H1 (cell line): ENCODE results near the gene CGB2. TPM values are rescaled to one million over a fixed set of nuclear protein-coding genes. Genes with fewer than 3 reads are reported as not detected.
"Not testable (repeated sequence)": the region's sequence is repeated elsewhere in the genome, so short reads cannot be mapped to it uniquely, and the experiment has no call there.

Experiments
- CTCF ChIA-PET: fragments of 300-600 bp; sonication (Branson Sonifier 250); formaldehyde crosslinking; loops from one replicate; lab custom pipeline; 2021; ENCODE audit not compliant: partially characterized antibody; lab: Charles Lee
- POLR2A ChIA-PET: fragments of 300-600 bp; sonication (Branson Sonifier 250); formaldehyde crosslinking; loops from one replicate; lab custom pipeline; 2021; ENCODE audit warnings: inconsistent platforms; ENCODE audit not compliant: partially characterized antibody; lab: Charles Lee
- DNase-seq, 2 experiments: peaks; one replicate each; pipeline versions ENCODE4 v3.0.0 to v3.0.0-alpha.2; 2010 to 2022; ENCODE audit warnings: low spot score in 2 of 2, low read depth in 1 of 2, mixed read lengths in 1 of 2
- FAIRE-seq: peaks from 2 replicates; lab custom pipeline; 2011; peaks lifted over from hg19 to GRCh38; lab: Jason Lieb, UNC
- H2AFZ ChIP-seq: 2 replicates; pipeline ENCODE4 v1.8.1; 2012; ENCODE audit warnings: low read length, inconsistent platforms
- H2AK5ac ChIP-seq: 2 replicates; pipeline ENCODE4 v1.6.1; 2013; ENCODE audit warnings: low read depth, low read length
- H2BK120ac ChIP-seq: replicated peaks from 2 replicates; pipeline ENCODE3; 2013; ENCODE audit warnings: low read depth, low read length, inconsistent platforms
- H2BK12ac ChIP-seq: 2 replicates; pipeline ENCODE4 v1.6.1; 2013; ENCODE audit warnings: low read depth, low read length
- H2BK15ac ChIP-seq: 2 replicates; pipeline ENCODE4 v1.6.1; 2013; ENCODE audit warnings: low read length
- H2BK20ac ChIP-seq: 2 replicates; pipeline ENCODE4 v1.6.1; 2013; ENCODE audit warnings: low read length
- H2BK5ac ChIP-seq: 2 replicates; pipeline ENCODE4 v1.6.1; 2013; ENCODE audit warnings: low read depth, low read length
- H3K14ac ChIP-seq: 2 replicates; pipeline ENCODE4 v1.6.1; 2013; ENCODE audit warnings: inconsistent platforms; ENCODE audit not compliant: insufficient read length
- H3K18ac ChIP-seq: 2 replicates; pipeline ENCODE4 v1.6.1; 2013; ENCODE audit warnings: low read length; ENCODE audit errors: extremely low read depth
- H3K23ac ChIP-seq: 2 replicates; pipeline ENCODE4 v1.6.1; 2013; ENCODE audit warnings: inconsistent platforms; ENCODE audit not compliant: insufficient read length
- H3K23me2 ChIP-seq: 2 replicates; pipeline ENCODE4 v1.6.1; 2013; ENCODE audit warnings: low read depth, low read length
- H3K27ac ChIP-seq: 2 replicates; pipeline ENCODE4 v1.6.1; 2011; ENCODE audit warnings: low read depth, low read length, inconsistent platforms
- H3K27me3 ChIP-seq, 4 experiments: replicated peaks in 1 of 4; 1 replicate in 1 of 4; 2 replicates in 3 of 4; pipeline versions ENCODE4 v1.6.1 to v1.8.1; 2011 to 2013; ENCODE audit warnings: low read length in 3 of 4, mild to moderate bottlenecking in 3 of 4, inconsistent platforms in 2 of 4, mixed read lengths in 2 of 4, moderate library complexity in 1 of 4; ENCODE audit not compliant: control insufficient read depth in 3 of 4, insufficient read depth in 3 of 4; ENCODE audit errors: extremely low read depth in 1 of 4
- H3K36me3 ChIP-seq, 4 experiments: 2 replicates each; pipeline versions ENCODE4 v1.6.1 to v1.8.1; 2011 to 2013; ENCODE audit warnings: mild to moderate bottlenecking in 4 of 4, low read length in 3 of 4, moderate library complexity in 2 of 4, control low read depth in 1 of 4, inconsistent platforms in 1 of 4; ENCODE audit not compliant: insufficient read depth in 4 of 4, control insufficient read depth in 2 of 4
- H3K4ac ChIP-seq: replicated peaks from 2 replicates; pipeline ENCODE3; 2013; ENCODE audit warnings: low read length, low read depth, mixed read lengths, inconsistent platforms; ENCODE audit not compliant: insufficient read length
- H3K4me1 ChIP-seq, 4 experiments: replicated peaks in 1 of 4; 1 replicate in 1 of 4; 2 replicates in 3 of 4; pipeline versions ENCODE4 v1.6.1 to v1.8.1; 2011 to 2013; ENCODE audit warnings: low read length in 3 of 4, inconsistent platforms in 2 of 4, mixed read lengths in 1 of 4; ENCODE audit not compliant: insufficient read depth in 4 of 4, control insufficient read depth in 3 of 4
- H3K4me2 ChIP-seq, 2 experiments: 2 replicates each; pipeline versions ENCODE4 v1.6.1 to v1.8.1; 2011 to 2013; ENCODE audit warnings: low read depth in 2 of 2, low read length in 2 of 2, control low read depth in 1 of 2, inconsistent platforms in 1 of 2, mild to moderate bottlenecking in 1 of 2; ENCODE audit not compliant: insufficient read depth in 1 of 2
- H3K4me3 ChIP-seq, 4 experiments: fragments of 200-600, 300-600 bp in 1 of 4; sonication (generic), shearing (Covaris generic), sonication (Bioruptor Twin) in 1 of 4; 2 replicates each; pipeline versions ENCODE4 v1.5.1 to v1.8.1; 2011 to 2016; ENCODE audit warnings: low read length in 4 of 4, low read depth in 3 of 4, control low read depth in 2 of 4, inconsistent platforms in 2 of 4, mild to moderate bottlenecking in 2 of 4, mixed read lengths in 1 of 4, moderate library complexity in 1 of 4; ENCODE audit not compliant: insufficient read depth in 2 of 4; ENCODE audit errors: extremely low read depth in 1 of 4
- H3K56ac ChIP-seq: replicated peaks from 2 replicates; pipeline ENCODE3; 2013; ENCODE audit warnings: low read depth, mild to moderate bottlenecking, mixed read lengths, low read length, inconsistent platforms; ENCODE audit not compliant: insufficient read length
- H3K79me1 ChIP-seq: 2 replicates; pipeline ENCODE4 v1.6.1; 2013; ENCODE audit warnings: low read depth, low read length, control low read depth
- H3K79me2 ChIP-seq, 2 experiments: 2 replicates each; pipeline versions ENCODE4 v1.6.1 to v1.8.1; 2012 to 2013; ENCODE audit warnings: low read length in 2 of 2, mild to moderate bottlenecking in 2 of 2, inconsistent platforms in 1 of 2; ENCODE audit not compliant: insufficient read depth in 2 of 2, control insufficient read depth in 1 of 2
- H3K9ac ChIP-seq, 4 experiments: replicated peaks in 1 of 4; 1 replicate in 1 of 4; 2 replicates in 3 of 4; pipeline versions ENCODE4 v1.6.1 to v1.8.1; 2011 to 2013; ENCODE audit warnings: low read depth in 3 of 4, low read length in 3 of 4, control low read depth in 2 of 4, mild to moderate bottlenecking in 2 of 4, moderate library complexity in 2 of 4, inconsistent platforms in 1 of 4; ENCODE audit errors: extremely low read depth in 1 of 4
- H3K9me3 ChIP-seq, 2 experiments: 2 replicates each; pipeline versions ENCODE4 v1.6.1 to v1.8.1; 2012 to 2013; ENCODE audit warnings: mild to moderate bottlenecking in 2 of 2, moderate library complexity in 2 of 2, control low read depth in 1 of 2, inconsistent platforms in 1 of 2, low read depth in 1 of 2, low read length in 1 of 2, mixed read lengths in 1 of 2; ENCODE audit not compliant: insufficient read depth in 2 of 2
- H4K20me1 ChIP-seq, 2 experiments: replicated peaks in 1 of 2; 2 replicates each; pipeline versions ENCODE3 to v1.8.1; 2011 to 2013; ENCODE audit warnings: inconsistent platforms in 2 of 2, low read length in 2 of 2, mild to moderate bottlenecking in 1 of 2; ENCODE audit not compliant: insufficient read depth in 2 of 2, control insufficient read depth in 1 of 2
- H4K5ac ChIP-seq: 2 replicates; pipeline ENCODE4 v1.6.1; 2013; ENCODE audit warnings: low read length, low read depth, mixed read lengths, inconsistent platforms; ENCODE audit not compliant: insufficient read length
- H4K8ac ChIP-seq: 2 replicates; pipeline ENCODE4 v1.8.0; 2013; ENCODE audit warnings: mild to moderate bottlenecking, moderate library complexity, low read length, inconsistent platforms; ENCODE audit not compliant: insufficient read depth; ENCODE audit errors: extremely low read depth
- H4K91ac ChIP-seq: replicated peaks from 2 replicates; pipeline ENCODE3; 2013; ENCODE audit warnings: low read length, mixed read lengths, inconsistent platforms; ENCODE audit not compliant: insufficient read length
- CREB1 ChIP-seq: IDR thresholded peaks from 2 replicates; pipeline ENCODE4 v1.6.1; 2012; ENCODE audit warnings: inconsistent platforms
- CTCF ChIP-seq, 3 experiments: IDR thresholded peaks; 1 replicate in 2 of 3; 2 replicates in 1 of 3; pipeline versions ENCODE4 v1.5.1 to v1.6.1; 2011; ENCODE audit warnings: low read length in 3 of 3, mild to moderate bottlenecking in 3 of 3, inconsistent platforms in 2 of 3, low read depth in 1 of 3, moderate library complexity in 1 of 3; ENCODE audit not compliant: insufficient read depth in 1 of 3; ENCODE audit errors: control extremely low read depth in 1 of 3
- NANOG ChIP-seq: IDR thresholded peaks from 2 replicates; pipeline ENCODE4 v1.6.1; 2011; ENCODE audit warnings: low read length, low read depth, mild to moderate bottlenecking, inconsistent platforms; ENCODE audit not compliant: insufficient read depth, poor library complexity, severe bottlenecking
- RAD21 ChIP-seq, 2 experiments: IDR thresholded peaks in 1 of 2; conservative IDR thresholded peaks in 1 of 2; 2 replicates each; pipeline ENCODE4 v1.6.1; 2011; ENCODE audit warnings: low read depth in 2 of 2, low read length in 2 of 2, improper control_type of control experiment in 1 of 2, inconsistent platforms in 1 of 2, mild to moderate bottlenecking in 1 of 2, moderate library complexity in 1 of 2
- TBP ChIP-seq: IDR thresholded peaks from 2 replicates; pipeline ENCODE4 v1.6.1; 2011; ENCODE audit warnings: low read depth, low read length, improper control_type of control experiment
- YY1 ChIP-seq: IDR thresholded peaks from 2 replicates; pipeline ENCODE4 v1.6.1; 2011; ENCODE audit warnings: low read depth, mild to moderate bottlenecking, low read length
- WGBS, 2 experiments: shearing (Covaris generic) in 1 of 2; methylation state at CpG; one replicate each; pipeline versions ENCODE4 v1.1.6 to v1.1.7; 2013 to 2015; ENCODE audit warnings: low lambda C conversion rate in 2 of 2, mixed read lengths in 2 of 2, inconsistent platforms in 1 of 2, low coverage in 1 of 2, missing lambda C conversion rate in 1 of 2; ENCODE audit not compliant: insufficient replicate concordance in 2 of 2, insufficient coverage in 1 of 2, insufficient read length in 1 of 2; ENCODE audit errors: extremely low coverage in 1 of 2, missing lambda C conversion rate in 1 of 2; 5-methylcytosine and 5-hydroxymethylcytosine counted together
- polyA plus RNA-seq, 7 experiments: library from polyadenylated mRNA; depleted of rRNA in 3 of 7; stranded (reverse) in 5 of 7; unstranded in 2 of 7; fragments of >200 nt in 5 of 7; fragments of 200-250 nt in 2 of 7; gene quantifications; 1 replicate in 5 of 7; 2 replicates in 1 of 7; 4 replicates in 1 of 7; pipeline versions ENCODE4 v1.2.1 to v1.2.3, GENCODE V29; 2011 to 2013; ENCODE audit warnings: missing spikeins in 2 of 7, mixed read lengths in 2 of 7
- total RNA-seq: library from RNA; stranded (reverse); fragmentation: NEBNext Ultra II Directional; extraction: Animal tissue kit (Norgen Biotek cat#: 25700); gene quantifications from 2 replicates; pipeline ENCODE4 v1.2.1, GENCODE V29; 2021

CGB2 gene
- total and polyA plus RNA-seq, 2 of the 8 experiments (the other 6 are each of a cell fraction or from before 2014, with no cell fraction given): 0.71 to 3.2 TPM

GRCh38 chr19:49036815-49037214, 5.1 kb downstream of the CGB2 start, which contains the start of gene CGB1:
Gene CGB1 (minus strand): TSS chr19:49036895. CDS start chr19:49036711, 184 bp downstream.
- not testable (repeated sequence) for H2BK12ac ChIP-seq, H3K4me3 ChIP-seq, H3K36me3 ChIP-seq, H4K8ac ChIP-seq, H4K20me1 ChIP-seq, H3K18ac ChIP-seq
- DNase-seq: peak in 1 of 2 experiments; percentile 89
- TF ChIP-seq NANOG (peak; percentile 29), YY1 (peak; percentile 53; the same call in 1 of the 2 replicates), TBP (peak; percentile 93), RAD21 (IDR thresholded peaks at IDR 0.05 in 1 of 2, conservative IDR thresholded peaks at IDR 0.05 in 1 of 2; ENCODE audit: low read depth in 2 of 2, low read length in 2 of 2) (peak; percentile 24 to 47; a peak in 2 of 4 replicates), CTCF (IDR thresholded peaks at IDR 0.05; ENCODE audit: control extremely low read depth in 1 of 3, insufficient read depth in 1 of 3, low read depth in 1 of 3, low read length in 3 of 3) (peak; percentile 65 to 78 (median 74)), CREB1 (peak; percentile 80)
- TF ChIP-seq, all 59 proteins: peak for 6; not testable (repeated sequence) for 53
- H3K79me1 ChIP-seq, H3K23ac ChIP-seq, H3K14ac ChIP-seq, H3K4ac ChIP-seq, H4K5ac ChIP-seq, H2AFZ ChIP-seq, H3K9me3 ChIP-seq, H3K4me1 ChIP-seq, CTCF ChIA-PET, H3K23me2 ChIP-seq, POLR2A ChIA-PET, H3K27me3 ChIP-seq, H2AK5ac ChIP-seq, H3K56ac ChIP-seq, H4K91ac ChIP-seq, H2BK20ac ChIP-seq, H2BK5ac ChIP-seq, H3K4me2 ChIP-seq, FAIRE-seq, H3K27ac ChIP-seq, H2BK120ac ChIP-seq, H3K79me2 ChIP-seq, H3K9ac ChIP-seq, H2BK15ac ChIP-seq: not testable (repeated sequence)
- 72% methylated on average over 9 of the region's 18 CpGs; no CpG with 5 or more reads in 1 of the 2 experiments for WGBS, 2 experiments
